Measurements from ENCODE around the gene ADCY2.

The ADCY2 gene

DNA sequence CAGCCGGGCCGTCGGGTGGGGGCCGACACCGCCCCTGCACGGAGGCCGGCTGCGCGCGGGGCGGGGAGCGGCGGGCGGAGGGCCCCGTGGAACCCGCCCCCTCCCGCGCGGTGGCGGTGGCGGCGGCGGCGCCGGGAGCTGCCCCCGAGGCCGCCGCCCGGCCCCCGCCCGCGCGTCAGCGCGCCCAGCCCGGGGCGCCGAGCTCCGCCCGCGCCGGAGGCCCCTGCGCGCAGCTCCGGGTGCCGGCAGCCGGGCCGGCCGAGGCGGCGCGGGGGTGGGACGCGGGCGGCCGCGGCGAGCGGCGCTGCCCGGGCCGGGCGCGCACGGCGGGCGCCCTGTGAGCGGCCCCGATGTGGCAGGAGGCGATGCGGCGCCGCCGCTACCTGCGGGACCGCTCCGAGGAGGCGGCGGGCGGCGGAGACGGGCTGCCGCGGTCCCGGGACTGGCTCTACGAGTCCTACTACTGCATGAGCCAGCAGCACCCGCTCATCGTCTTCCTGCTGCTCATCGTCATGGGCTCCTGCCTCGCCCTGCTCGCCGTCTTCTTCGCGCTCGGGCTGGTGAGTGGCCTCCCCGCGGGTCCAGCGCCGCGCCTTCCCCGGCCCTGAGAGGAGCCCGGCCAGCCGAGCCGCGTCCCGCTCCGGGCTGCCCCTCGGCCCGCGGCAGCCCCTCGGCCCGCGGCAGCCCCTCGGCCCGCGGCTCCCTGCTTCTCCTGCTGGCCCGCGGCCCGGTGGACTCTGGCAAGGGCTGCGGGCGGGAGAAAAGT, at the start of gene ADCY2:
Gene ADCY2 (plus strand): TSS at position 192 of the 766 bp plus-strand sequence. CDS start 159 bp downstream, at position 351.
- no peak within 1 kb of the TSS for H3K27ac Mint-ChIP-seq
- H3K4me1 Mint-ChIP-seq = no peaks in the 10 kb centered on the region
- ATAC-seq (no peak), DNase-seq (no peak)
- H3K27me3 Mint-ChIP-seq = peaks cover 28% of the 10 kb centered on the region
- H3K4me3 Mint-ChIP-seq = peak within 1 kb of the TSS; percentile 20
- H3K9me3 Mint-ChIP-seq = no peaks in the 10 kb centered on the region
- H3K36me3 Mint-ChIP-seq (ENCODE audit: low read depth) = no peaks in the 10 kb centered on the region

DNA sequence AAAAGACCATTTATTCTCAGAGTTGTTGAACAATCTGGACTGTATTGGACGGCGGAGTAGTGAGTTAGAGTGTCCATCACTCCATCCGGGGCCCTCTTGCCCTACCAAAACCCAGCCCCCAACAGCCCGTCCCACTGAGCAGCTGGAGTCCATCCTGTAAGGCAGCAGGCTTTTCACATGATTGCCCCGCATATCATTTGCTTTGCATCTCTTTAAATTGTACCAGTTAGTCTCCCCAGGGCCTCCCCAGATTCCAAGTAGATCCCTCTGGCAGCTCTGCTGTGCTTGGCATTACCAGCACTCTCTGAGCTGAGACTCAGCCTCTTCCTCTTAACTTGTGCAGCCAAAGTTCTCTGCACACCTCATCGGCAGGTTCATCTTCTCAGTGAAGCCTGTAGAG, 48.6 kb upstream of the ADCY2 start:
- Mint-ChIP-seq H3K4me3 (no peak overlapping the region), H3K27ac (no peak overlapping the region), H3K27me3 (no peaks in the 10 kb centered on the region), H3K36me3 (ENCODE audit: low read depth) (no peaks in the 10 kb centered on the region), H3K4me1 (no peaks in the 10 kb centered on the region), H3K9me3 (peaks cover 2% of the 10 kb centered on the region)
- no peak for DNase-seq
- no peak for ATAC-seq

DNA sequence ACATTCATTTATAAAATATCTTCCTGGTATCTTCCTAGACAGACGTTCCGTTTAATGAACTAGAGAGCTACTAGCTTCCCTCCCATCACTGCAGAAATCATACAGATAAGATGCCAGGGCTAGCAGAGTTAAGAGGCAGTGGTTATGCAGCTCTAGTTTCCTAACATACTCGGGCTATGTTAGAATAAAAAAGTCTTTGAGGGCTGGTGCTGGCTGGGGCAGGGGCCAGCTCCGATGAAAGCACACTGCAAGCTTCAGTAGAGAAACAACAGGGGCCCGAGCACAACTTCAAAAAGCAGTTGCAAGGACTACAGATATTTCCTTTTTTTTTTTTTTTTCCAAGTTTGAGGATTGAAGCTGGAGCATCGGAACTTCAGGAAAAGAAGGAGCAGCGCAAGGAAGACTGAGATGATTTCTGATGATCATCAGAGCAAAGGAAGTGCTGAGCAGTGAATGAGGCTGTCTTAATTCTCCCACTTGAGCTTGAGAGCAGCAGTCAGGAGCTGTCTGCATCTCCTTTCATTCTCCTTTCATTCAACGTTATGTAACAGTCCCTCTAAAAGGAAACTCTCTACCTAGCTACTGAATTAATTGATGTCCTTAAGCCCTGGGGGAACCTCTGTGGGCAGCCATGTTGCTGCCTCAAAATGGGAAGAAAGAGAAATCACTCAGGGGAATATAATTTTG, 47.6 kb upstream of the ADCY2 start:
- H3K27me3 Mint-ChIP-seq = no peaks in the 10 kb centered on the region
- H3K36me3 Mint-ChIP-seq (ENCODE audit: low read depth) = no peaks in the 10 kb centered on the region
- no peak overlapping the region for H3K4me3 Mint-ChIP-seq
- no peaks in the 10 kb centered on the region for H3K4me1 Mint-ChIP-seq
- H3K27ac Mint-ChIP-seq = no peak overlapping the region
- DNase-seq (no peak), ATAC-seq (no peak)
- no peaks in the 10 kb centered on the region for H3K9me3 Mint-ChIP-seq

GRCh38 chr5:7361593-7361992, 34.3 kb upstream of the ADCY2 start:
- no peak for ATAC-seq
- no peaks in the 10 kb centered on the region for H3K36me3 Mint-ChIP-seq (ENCODE audit: low read depth)
- H3K4me1 Mint-ChIP-seq = no peaks in the 10 kb centered on the region
- no peaks in the 10 kb centered on the region for H3K9me3 Mint-ChIP-seq
- no peak overlapping the region for H3K27ac Mint-ChIP-seq
- no peaks in the 10 kb centered on the region for H3K27me3 Mint-ChIP-seq
- H3K4me3 Mint-ChIP-seq = no peak overlapping the region
- no peak for DNase-seq

DNA sequence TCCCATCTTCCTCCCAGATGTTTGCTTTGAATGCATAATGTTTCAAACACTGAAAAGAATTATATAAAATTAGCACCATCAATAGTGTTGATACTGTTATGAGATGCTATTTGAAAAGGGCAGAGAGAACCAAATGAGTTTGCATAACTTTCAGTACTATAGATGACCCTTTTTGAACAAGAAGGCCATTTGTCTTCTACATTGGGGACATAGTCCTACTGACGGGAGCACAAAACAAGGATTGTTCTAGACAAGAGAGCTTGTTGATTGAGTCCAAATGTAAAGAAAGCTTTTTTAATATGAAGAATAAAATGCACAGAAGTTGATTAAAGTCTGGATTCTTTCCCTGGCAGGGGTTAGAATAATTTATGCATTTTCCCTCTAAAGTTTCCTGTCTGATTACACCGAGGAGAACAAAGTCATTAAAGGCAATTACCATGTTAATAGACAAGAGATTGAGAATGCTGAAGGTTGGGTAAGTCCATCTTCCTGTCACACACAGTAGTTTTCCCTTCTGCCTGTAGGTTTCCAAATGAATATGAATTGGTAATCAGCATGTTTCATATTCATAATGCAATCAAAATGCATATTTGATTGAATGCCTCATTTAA, 32.8 kb upstream of the ADCY2 start:
- DNase-seq = no peak
- Mint-ChIP-seq H3K9me3 (peaks cover 2% of the 10 kb centered on the region), H3K36me3 (ENCODE audit: low read depth) (no peaks in the 10 kb centered on the region), H3K27me3 (no peaks in the 10 kb centered on the region), H3K4me3 (no peak overlapping the region), H3K27ac (no peak overlapping the region), H3K4me1 (no peaks in the 10 kb centered on the region)
- no peak for ATAC-seq

- ATAC-seq = no peak
- H3K4me3 Mint-ChIP-seq = no peak overlapping the region
- H3K4me1 Mint-ChIP-seq = no peaks in the 10 kb centered on the region
- H3K9me3 Mint-ChIP-seq = peaks cover 6% of the 10 kb centered on the region
- DNase-seq = no peak
- H3K27me3 Mint-ChIP-seq = no peaks in the 10 kb centered on the region
- H3K36me3 Mint-ChIP-seq (ENCODE audit: low read depth) = no peaks in the 10 kb centered on the region
- H3K27ac Mint-ChIP-seq = no peak overlapping the region
Measured at GRCh38 chr5:7364226-7364875, 31.6 kb upstream of the ADCY2 start.

DNA sequence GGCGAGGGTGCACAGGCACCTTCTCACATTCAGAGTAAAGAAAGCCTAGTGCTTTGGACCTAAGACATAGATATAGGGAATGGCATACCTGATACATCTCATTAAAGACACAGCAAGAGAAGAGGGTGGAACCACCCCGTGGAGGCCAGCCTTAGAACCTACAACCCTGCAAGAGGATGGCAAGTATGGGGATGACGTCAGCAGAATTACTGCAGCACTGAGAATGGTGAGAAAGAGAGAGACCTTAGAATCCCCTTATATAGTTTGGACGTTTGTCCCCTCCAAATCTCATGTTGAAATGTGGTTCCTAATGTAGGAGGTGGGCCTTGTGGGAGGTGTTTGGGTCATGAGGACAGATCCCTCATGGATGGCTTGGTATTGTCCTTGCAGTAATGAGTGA, 28.2 kb upstream of the ADCY2 start:
- ATAC-seq = no peak
- Mint-ChIP-seq H3K9me3 (peaks cover 15% of the 10 kb centered on the region), H3K27ac (no peak overlapping the region), H3K36me3 (ENCODE audit: low read depth) (no peaks in the 10 kb centered on the region), H3K4me3 (no peak overlapping the region), H3K4me1 (no peaks in the 10 kb centered on the region), H3K27me3 (no peaks in the 10 kb centered on the region)
- no peak for DNase-seq

GRCh38 chr5:7372399-7372798, 23.5 kb upstream of the ADCY2 start:
- Mint-ChIP-seq H3K27ac (no peak overlapping the region), H3K27me3 (no peaks in the 10 kb centered on the region), H3K9me3 (peaks cover 15% of the 10 kb centered on the region), H3K4me1 (no peaks in the 10 kb centered on the region), H3K36me3 (ENCODE audit: low read depth) (no peaks in the 10 kb centered on the region), H3K4me3 (no peak overlapping the region)
- ATAC-seq (peak; percentile 61), DNase-seq (no peak)

- Mint-ChIP-seq H3K4me3 (no peak overlapping the region), H3K9me3 (peaks cover 9% of the 10 kb centered on the region), H3K27ac (no peak overlapping the region), H3K36me3 (ENCODE audit: low read depth) (no peaks in the 10 kb centered on the region), H3K27me3 (no peaks in the 10 kb centered on the region), H3K4me1 (no peaks in the 10 kb centered on the region)
- ATAC-seq (no peak), DNase-seq (no peak)
Measured at GRCh38 chr5:7374186-7374585, 21.8 kb upstream of the ADCY2 start.

GRCh38 chr5:7375457-7375856, 20.5 kb upstream of the ADCY2 start:
- Mint-ChIP-seq H3K4me1 (no peaks in the 10 kb centered on the region), H3K4me3 (no peak overlapping the region), H3K36me3 (ENCODE audit: low read depth) (no peaks in the 10 kb centered on the region), H3K9me3 (peaks cover 5% of the 10 kb centered on the region), H3K27ac (no peak overlapping the region), H3K27me3 (no peaks in the 10 kb centered on the region)
- DNase-seq (no peak), ATAC-seq (no peak)

DNA sequence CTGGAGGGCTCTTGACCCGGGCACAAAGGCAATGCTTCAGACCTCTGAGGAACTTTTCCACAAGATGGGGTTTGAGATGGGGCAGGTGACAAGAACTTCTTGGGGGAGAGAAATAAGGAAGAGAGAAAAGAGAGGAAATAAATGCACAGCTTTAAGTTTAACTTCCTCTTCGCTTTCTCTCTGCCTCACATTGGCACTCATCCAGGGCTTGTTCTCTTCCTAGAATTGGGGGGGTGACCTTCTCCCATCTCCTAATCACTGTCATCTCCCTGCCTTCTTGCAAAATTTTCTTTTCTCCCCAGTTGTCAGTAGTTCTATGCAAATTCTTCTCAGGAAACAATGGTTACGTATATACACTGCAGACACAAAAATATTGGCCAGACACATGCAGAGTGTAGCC, 19.1 kb upstream of the ADCY2 start:
- DNase-seq (no peak), ATAC-seq (no peak)
- no peaks in the 10 kb centered on the region for H3K4me1 Mint-ChIP-seq
- no peak overlapping the region for H3K4me3 Mint-ChIP-seq
- H3K9me3 Mint-ChIP-seq = no peaks in the 10 kb centered on the region
- H3K36me3 Mint-ChIP-seq (ENCODE audit: low read depth) = no peaks in the 10 kb centered on the region
- no peaks in the 10 kb centered on the region for H3K27me3 Mint-ChIP-seq
- no peak overlapping the region for H3K27ac Mint-ChIP-seq

DNA sequence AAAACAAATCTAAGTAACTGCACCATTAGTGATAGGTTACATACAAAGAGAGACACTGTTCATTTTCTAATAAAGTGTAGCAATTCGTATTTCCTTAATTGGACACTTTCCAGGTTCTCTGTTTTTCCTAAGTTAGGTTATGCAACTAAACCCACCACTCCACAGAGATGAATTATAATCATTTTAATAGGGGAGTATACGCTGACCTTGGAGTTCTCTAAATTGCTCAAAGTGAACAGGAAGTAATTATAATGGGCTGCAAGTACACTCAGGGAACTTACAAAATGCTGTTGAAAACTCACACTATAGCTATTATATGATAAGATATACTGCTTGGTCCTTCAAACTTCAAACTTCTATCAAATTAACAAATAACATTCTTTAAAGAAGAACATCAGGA, 18.2 kb upstream of the ADCY2 start:
- no peak overlapping the region for H3K27ac Mint-ChIP-seq
- no peaks in the 10 kb centered on the region for H3K27me3 Mint-ChIP-seq
- no peaks in the 10 kb centered on the region for H3K9me3 Mint-ChIP-seq
- H3K4me3 Mint-ChIP-seq = no peak overlapping the region
- no peaks in the 10 kb centered on the region for H3K36me3 Mint-ChIP-seq (ENCODE audit: low read depth)
- no peak for DNase-seq
- H3K4me1 Mint-ChIP-seq = no peaks in the 10 kb centered on the region
- no peak for ATAC-seq

DNA sequence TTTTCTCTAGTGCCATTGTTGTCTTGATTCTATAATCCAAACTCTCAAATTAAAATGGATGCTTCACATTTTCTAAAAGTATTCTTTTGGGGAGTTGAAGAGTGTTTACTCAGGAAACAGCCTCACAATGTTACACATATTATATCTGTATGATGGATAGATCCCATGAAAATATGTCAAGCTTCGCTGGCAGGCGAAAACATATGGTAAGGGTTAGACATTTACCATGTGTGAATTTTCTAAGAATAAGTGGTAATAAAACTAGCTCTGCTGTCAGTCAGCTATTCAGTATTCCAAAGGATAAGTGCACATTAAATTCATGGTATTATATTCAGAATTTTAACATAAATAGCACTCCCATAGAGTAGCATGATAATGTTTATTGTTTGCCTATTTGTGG, 13.3 kb upstream of the ADCY2 start:
- Mint-ChIP-seq H3K36me3 (ENCODE audit: low read depth) (no peaks in the 10 kb centered on the region), H3K9me3 (no peaks in the 10 kb centered on the region), H3K4me1 (no peaks in the 10 kb centered on the region), H3K27me3 (peaks cover 2% of the 10 kb centered on the region), H3K4me3 (no peak overlapping the region), H3K27ac (no peak overlapping the region)
- DNase-seq = no peak
- ATAC-seq = no peak

DNA sequence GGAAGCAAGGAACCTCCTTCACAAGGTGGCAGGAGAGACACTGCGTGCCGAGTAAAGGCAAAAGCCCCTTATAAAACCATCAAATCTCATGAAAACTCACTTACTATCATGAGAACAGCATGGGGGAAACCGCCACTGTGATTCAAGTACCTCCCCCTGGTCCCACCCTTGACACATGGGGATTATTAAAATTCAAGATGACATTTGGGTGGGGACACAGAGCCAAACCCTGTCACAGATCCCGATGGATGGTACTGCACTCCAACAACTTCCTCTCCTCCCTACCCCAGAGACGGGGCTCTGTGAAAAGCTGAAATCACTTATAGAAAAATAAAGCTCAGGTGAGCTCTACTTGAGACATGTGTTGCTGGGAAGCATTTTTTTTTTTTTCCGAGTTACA, 10.3 kb upstream of the ADCY2 start:
- Mint-ChIP-seq H3K4me1 (no peaks in the 10 kb centered on the region), H3K27ac (no peak overlapping the region), H3K36me3 (ENCODE audit: low read depth) (no peaks in the 10 kb centered on the region), H3K27me3 (peaks cover 2% of the 10 kb centered on the region), H3K4me3 (no peak overlapping the region), H3K9me3 (no peaks in the 10 kb centered on the region)
- ATAC-seq (no peak), DNase-seq (no peak)

DNA sequence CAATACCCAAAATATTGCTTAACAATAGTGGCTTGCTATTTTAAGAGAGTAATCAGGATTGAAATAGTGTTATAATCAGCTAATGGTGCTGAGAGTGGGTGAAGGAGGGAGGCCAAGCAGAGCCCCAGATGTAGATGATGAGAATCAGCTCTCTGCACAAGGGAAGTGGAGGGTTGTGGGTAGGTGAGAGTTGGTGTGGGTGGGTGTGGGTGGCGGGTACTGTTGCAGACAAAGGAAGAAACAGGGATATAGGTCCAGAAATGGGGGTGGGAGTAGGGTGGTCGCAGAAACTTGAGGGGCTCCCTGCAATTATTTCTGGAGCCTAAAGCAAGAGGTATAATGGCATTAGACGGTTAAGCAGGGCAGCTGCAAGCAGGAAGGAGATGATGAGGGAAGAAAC, 7.4 kb upstream of the ADCY2 start:
- Mint-ChIP-seq H3K36me3 (ENCODE audit: low read depth) (no peaks in the 10 kb centered on the region), H3K4me3 (no peak overlapping the region), H3K9me3 (no peaks in the 10 kb centered on the region), H3K27me3 (peaks cover 4% of the 10 kb centered on the region), H3K4me1 (no peaks in the 10 kb centered on the region), H3K27ac (no peak overlapping the region)
- ATAC-seq (no peak), DNase-seq (no peak)
